Tibial nerve (tissue), 4 donors: Measurements from ENCODE around the gene NCMAP. TPM values are rescaled to one million over a fixed set of nuclear protein-coding genes. Genes with fewer than 3 reads are reported as not detected.
A peak's percentile ranks its signal among the peaks of the same experiment; 100 is the strongest.

Experiments
- DNase-seq, 2 donors: peaks; one replicate each; pipeline ENCODE4 v3.0.0-alpha.2; 2019; ENCODE audit warnings: low spot score in 2 of 2
- H3K27ac ChIP-seq, 4 donors: fragments of 200-600 bp; sonication (generic) in 3 of 4; one replicate each; pipeline ENCODE4 v1.5.1; 2017 to 2019; ENCODE audit warnings: mild to moderate bottlenecking in 1 of 4
- H3K27me3 ChIP-seq, 2 donors: fragments of 200-600 bp; sonication (generic) in 1 of 2; one replicate each; pipeline versions ENCODE4 v1.5.1 to v1.6.0; 2017 to 2019
- H3K36me3 ChIP-seq, 3 donors: fragments of 200-600 bp; sonication (generic); one replicate each; pipeline ENCODE4 v1.5.1; 2018 to 2019
- H3K4me1 ChIP-seq, 4 donors: fragments of 200-600 bp; sonication (generic) in 3 of 4; one replicate each; pipeline ENCODE4 v1.5.1; 2017 to 2019
- H3K4me3 ChIP-seq, 4 donors: fragments of 200-600 bp; sonication (generic) in 3 of 4; one replicate each; pipeline ENCODE4 v1.5.1; 2017 to 2019; ENCODE audit warnings: mild to moderate bottlenecking in 1 of 4, moderate library complexity in 1 of 4
- H3K9me3 ChIP-seq, 4 donors: fragments of 200-600 bp; sonication (generic) in 3 of 4; one replicate each; pipeline ENCODE4 v1.5.1; 2017 to 2019
- EP300 ChIP-seq, 2 donors: sonication (generic); formaldehyde crosslinking; IDR thresholded peaks; one replicate each; pipeline ENCODE4 v1.6.1; 2017; ENCODE audit warnings: antibody characterized with exemption in 2 of 2, mild to moderate bottlenecking in 1 of 2
- POLR2A ChIP-seq, 2 donors: fragments of 450-650 bp; IDR thresholded peaks; one replicate each; pipeline ENCODE4 v1.6.1; 2017; ENCODE audit warnings: antibody characterized with exemption in 2 of 2, mild to moderate bottlenecking in 2 of 2, moderate library complexity in 2 of 2
- WGBS, 2 donors: methylation state at CpG; one replicate each; pipeline ENCODE4 v1.1.5; 2018; 5-methylcytosine and 5-hydroxymethylcytosine counted together
- total RNA-seq, 4 donors: library from RNA; depleted of rRNA; stranded (reverse); fragments of >200 nt; gene quantifications; one replicate each; pipeline ENCODE4 v1.1.0, GENCODE V29; 2016
- TF ChIP-seq, protein P1 (sequence below), 5 experiments: fragments of 200-600 bp in 3 of 5; fragments of 450-650 bp in 2 of 5; sonication (generic) in 3 of 5; IDR thresholded peaks; one replicate each; pipeline ENCODE4 v1.5.1; 2016 to 2019; ENCODE audit warnings: antibody characterized with exemption in 5 of 5, mild to moderate bottlenecking in 3 of 5, moderate library complexity in 2 of 5

The NCMAP gene
- total RNA-seq, 4 donors from 2014 or later = 49.2 to 191 (median 141) TPM

DNA sequence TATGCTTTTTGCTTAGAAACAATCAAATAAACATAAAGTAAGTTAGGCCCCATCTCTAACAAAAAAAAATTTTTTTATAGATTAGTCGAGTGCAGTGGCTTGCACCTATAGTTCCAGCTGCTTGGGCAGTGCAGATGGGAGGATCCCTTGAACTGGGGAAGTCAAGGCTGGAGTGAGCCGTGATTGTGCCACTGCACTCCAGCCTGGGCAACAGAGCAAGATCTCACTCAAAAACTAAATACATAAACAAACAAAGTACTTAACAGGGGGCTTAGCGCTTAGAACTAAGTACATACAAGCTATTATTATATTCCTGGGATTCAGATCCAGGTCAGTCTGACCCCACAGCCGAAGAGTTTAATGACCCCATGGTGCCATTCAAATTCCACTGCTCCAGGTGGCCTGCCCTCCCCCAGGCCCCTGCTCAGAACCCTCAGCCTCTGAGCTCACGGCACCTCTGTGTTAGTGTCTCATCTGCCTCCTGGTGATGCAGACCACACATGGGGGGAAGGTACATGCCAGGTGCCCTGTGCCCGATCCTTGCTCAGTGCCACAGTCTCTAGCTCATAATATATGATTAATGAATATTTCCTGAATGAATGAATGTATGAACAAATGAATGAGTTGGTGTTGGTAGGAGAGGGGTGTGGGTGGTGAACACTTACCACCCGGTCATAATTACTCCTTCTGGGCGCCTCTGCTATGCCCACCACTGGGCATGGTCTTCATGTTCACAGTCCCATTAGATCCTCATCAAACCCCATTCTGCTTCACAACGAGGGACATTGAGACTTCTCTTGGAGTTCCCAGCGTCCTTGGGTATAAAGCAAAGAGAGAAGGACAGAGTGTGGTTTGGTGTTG is 14.6 kb downstream of the NCMAP start:
- no peak for DNase-seq
- TF ChIP-seq EP300 (IDR thresholded peaks at IDR 0.05) (no peak), POLR2A (IDR thresholded peaks at IDR 0.05) (no peak)
- TF ChIP-seq, protein P1, sequence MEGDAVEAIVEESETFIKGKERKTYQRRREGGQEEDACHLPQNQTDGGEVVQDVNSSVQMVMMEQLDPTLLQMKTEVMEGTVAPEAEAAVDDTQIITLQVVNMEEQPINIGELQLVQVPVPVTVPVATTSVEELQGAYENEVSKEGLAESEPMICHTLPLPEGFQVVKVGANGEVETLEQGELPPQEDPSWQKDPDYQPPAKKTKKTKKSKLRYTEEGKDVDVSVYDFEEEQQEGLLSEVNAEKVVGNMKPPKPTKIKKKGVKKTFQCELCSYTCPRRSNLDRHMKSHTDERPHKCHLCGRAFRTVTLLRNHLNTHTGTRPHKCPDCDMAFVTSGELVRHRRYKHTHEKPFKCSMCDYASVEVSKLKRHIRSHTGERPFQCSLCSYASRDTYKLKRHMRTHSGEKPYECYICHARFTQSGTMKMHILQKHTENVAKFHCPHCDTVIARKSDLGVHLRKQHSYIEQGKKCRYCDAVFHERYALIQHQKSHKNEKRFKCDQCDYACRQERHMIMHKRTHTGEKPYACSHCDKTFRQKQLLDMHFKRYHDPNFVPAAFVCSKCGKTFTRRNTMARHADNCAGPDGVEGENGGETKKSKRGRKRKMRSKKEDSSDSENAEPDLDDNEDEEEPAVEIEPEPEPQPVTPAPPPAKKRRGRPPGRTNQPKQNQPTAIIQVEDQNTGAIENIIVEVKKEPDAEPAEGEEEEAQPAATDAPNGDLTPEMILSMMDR (IDR thresholded peaks at IDR 0.05) = no peak
- Histone ChIP-seq H3K4me1 (peaks cover 0 to 4% (median 0%) of the 10 kb centered on the region in 4 donors), H3K4me3 (no peak overlapping the region), H3K9me3 (no peaks in the 10 kb centered on the region), H3K36me3 (no peaks in the 10 kb centered on the region), H3K27ac (no peak overlapping the region), H3K27me3 (no peaks in the 10 kb centered on the region)
- 77 to 79% methylated on average over 10 of the region's 10 CpGs for WGBS, 2 donors

DNA sequence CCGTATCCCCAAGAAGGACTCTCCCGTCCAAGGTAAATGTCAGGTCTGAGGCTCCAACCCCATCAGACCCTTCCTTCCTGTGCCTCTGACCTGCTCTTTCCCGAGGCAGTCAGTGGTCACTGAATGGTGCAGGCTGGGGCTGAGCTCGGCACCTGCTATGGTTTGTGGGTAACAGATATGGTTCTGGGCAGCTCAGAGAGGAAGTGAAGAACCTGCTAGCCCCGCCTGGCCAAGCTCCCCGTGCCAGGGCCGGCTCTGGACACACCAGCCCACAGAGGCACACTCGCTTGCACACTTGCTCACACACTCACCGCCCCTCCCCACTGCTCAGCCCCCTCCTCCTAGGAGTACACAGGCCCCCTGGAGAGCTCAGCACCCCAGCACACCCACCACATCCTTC is 16.4 kb downstream of the NCMAP start:
- no peaks in the 10 kb centered on the region for H3K27me3 ChIP-seq
- peaks cover 0 to 14% (median 0%) of the 10 kb centered on the region in 4 donors for H3K4me1 ChIP-seq
- 60 to 83% methylated on average over 8 to 9 of the region's 9 CpGs for WGBS, 2 donors
- no peaks in the 10 kb centered on the region for H3K9me3 ChIP-seq
- H3K4me3 ChIP-seq = no peak overlapping the region
- TF ChIP-seq POLR2A (IDR thresholded peaks at IDR 0.05) = no peak
- no peak for TF ChIP-seq EP300 (IDR thresholded peaks at IDR 0.05)
- TF ChIP-seq, protein P1 (IDR thresholded peaks at IDR 0.05) = no peak
- no peaks in the 10 kb centered on the region for H3K36me3 ChIP-seq
- no peak overlapping the region for H3K27ac ChIP-seq
- DNase-seq = no peak

DNA sequence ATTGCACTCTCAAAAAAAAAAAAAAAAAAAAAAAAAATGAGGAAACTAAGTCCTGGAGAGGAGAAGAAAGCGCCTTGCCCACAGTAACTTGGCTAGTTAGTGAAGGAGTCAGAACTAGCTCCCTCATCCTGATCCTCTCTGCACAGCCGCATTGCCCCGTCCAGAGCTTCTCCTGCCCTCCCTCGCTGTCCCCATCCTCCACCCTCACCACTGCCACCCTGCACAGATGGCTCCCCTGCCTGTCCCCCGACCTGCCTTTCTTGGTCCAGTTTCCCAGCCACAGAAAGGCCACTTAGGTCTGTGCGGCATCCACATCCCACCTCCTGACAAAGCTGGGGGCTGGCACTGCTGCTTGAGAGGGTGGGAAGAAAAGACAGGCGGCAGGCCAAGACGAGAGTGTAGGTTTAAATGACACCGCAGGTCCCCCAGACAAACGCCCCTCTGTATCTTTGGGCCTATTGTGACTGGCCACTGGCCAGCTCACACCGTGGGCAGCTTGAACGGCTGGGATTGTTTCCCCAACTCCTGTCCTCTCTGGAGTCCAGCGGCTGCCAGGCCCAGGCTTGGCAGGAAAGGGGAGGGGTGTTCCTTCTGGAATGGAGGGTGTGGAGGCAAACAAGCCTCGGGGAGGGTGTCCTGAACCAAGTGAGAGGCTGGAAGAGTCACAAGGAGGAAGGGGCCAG is 20.2 kb downstream of the NCMAP start:
- Histone ChIP-seq H3K27me3 (no peaks in the 10 kb centered on the region), H3K4me3 (no peak overlapping the region), H3K4me1 (peaks cover 0 to 10% (median 0%) of the 10 kb centered on the region in 4 donors), H3K36me3 (no peaks in the 10 kb centered on the region), H3K27ac (peak overlapping the region in 2 of 4 donors; percentile 25 to 50), H3K9me3 (no peaks in the 10 kb centered on the region)
- no peak for DNase-seq
- WGBS, 2 donors = 31 to 43% methylated on average over 13 to 14 of the region's 14 CpGs
- TF ChIP-seq EP300 (IDR thresholded peaks at IDR 0.05) = peak in 1 of 2 donors; percentile 78
- TF ChIP-seq POLR2A (IDR thresholded peaks at IDR 0.05) = no peak

DNA sequence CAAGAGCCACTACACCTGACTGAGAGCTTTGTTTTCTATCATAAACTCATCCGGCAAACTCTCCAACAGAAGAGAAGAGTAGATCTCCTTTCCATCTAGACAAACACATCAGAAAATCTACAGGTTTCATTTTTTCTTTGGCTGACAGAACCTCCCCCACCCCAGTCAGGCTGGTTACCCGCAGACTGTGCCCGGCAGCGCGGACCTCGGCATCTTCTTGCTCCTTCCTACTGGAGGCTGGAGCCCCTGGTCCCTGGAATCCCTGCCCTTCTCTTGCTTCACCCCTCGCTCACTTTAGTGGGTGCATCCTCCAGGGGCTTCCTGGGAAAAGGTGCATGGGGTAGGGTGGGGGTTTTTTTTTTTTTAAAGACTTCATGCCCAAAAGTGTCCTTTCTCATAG is 23.0 kb downstream of the NCMAP start:
- no peak for DNase-seq
- Histone ChIP-seq H3K4me3 (no peak overlapping the region), H3K27me3 (no peaks in the 10 kb centered on the region), H3K4me1 (peaks cover 0 to 10% (median 0%) of the 10 kb centered on the region in 4 donors), H3K36me3 (no peaks in the 10 kb centered on the region), H3K9me3 (no peaks in the 10 kb centered on the region), H3K27ac (no peak overlapping the region)
- 97 to 98% methylated on average over 6 of the region's 7 CpGs for WGBS, 2 donors
- TF ChIP-seq POLR2A (IDR thresholded peaks at IDR 0.05) (no peak), EP300 (IDR thresholded peaks at IDR 0.05) (no peak)
- TF ChIP-seq, protein P1 (IDR thresholded peaks at IDR 0.05) = no peak

DNA sequence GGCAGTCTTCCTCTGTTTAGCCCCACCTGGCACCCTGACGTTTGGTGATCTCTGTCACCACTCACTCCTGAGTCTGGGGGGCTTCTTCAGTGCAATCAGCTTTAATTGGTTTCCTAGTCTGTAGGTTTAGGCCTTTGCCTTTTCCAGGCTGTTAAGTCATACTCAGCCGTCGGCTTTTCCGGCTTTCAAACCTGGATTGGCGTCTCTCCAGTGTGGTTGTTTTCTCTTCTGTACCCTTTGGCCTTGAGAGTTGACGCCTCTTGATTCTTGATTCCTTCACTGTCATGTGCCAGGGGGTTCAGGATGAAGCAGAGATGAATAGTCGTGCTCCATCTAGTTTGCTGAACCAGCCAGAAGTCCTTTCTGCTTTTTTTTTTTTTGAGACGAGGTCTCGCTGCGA is 24.9 kb downstream of the NCMAP start:
- WGBS, 2 donors = 73% methylated on average over 10 of the region's 10 CpGs
- TF ChIP-seq, protein P1 (IDR thresholded peaks at IDR 0.05) = no peak
- TF ChIP-seq EP300 (IDR thresholded peaks at IDR 0.05) (no peak), POLR2A (IDR thresholded peaks at IDR 0.05) (no peak)

More for the DNA sequence above, 24.9 kb downstream of the NCMAP start:
- Histone ChIP-seq H3K27ac (no peak overlapping the region), H3K4me3 (no peak overlapping the region), H3K9me3 (no peaks in the 10 kb centered on the region), H3K4me1 (peaks cover 0 to 10% (median 0%) of the 10 kb centered on the region in 4 donors), H3K36me3 (no peaks in the 10 kb centered on the region), H3K27me3 (peaks cover 0 to 3% of the 10 kb centered on the region in 2 donors)
- DNase-seq = no peak
